H1 (cell line): Measurements from ENCODE around the gene PPP2R2C. TPM values are rescaled to one million over a fixed set of nuclear protein-coding genes. Genes with fewer than 3 reads are reported as not detected.

Source experiments
- CTCF ChIA-PET: fragments of 300-600 bp; sonication (Branson Sonifier 250); formaldehyde crosslinking; loops from one replicate; lab custom pipeline; 2021; ENCODE audit not compliant: partially characterized antibody; lab: Charles Lee
- POLR2A ChIA-PET: fragments of 300-600 bp; sonication (Branson Sonifier 250); formaldehyde crosslinking; loops from one replicate; lab custom pipeline; 2021; ENCODE audit warnings: inconsistent platforms; ENCODE audit not compliant: partially characterized antibody; lab: Charles Lee
- DNase-seq, 2 experiments: peaks; one replicate each; pipeline versions ENCODE4 v3.0.0 to v3.0.0-alpha.2; 2010 to 2022; ENCODE audit warnings: low spot score in 2 of 2, low read depth in 1 of 2, mixed read lengths in 1 of 2
- FAIRE-seq: peaks from 2 replicates; lab custom pipeline; 2011; peaks lifted over from hg19 to GRCh38; lab: Jason Lieb, UNC
- H2AFZ ChIP-seq: 2 replicates; pipeline ENCODE4 v1.8.1; 2012; ENCODE audit warnings: low read length, inconsistent platforms
- H2AK5ac ChIP-seq: 2 replicates; pipeline ENCODE4 v1.6.1; 2013; ENCODE audit warnings: low read depth, low read length
- H2BK120ac ChIP-seq: replicated peaks from 2 replicates; pipeline ENCODE3; 2013; ENCODE audit warnings: low read depth, low read length, inconsistent platforms
- H2BK12ac ChIP-seq: 2 replicates; pipeline ENCODE4 v1.6.1; 2013; ENCODE audit warnings: low read depth, low read length
- H2BK15ac ChIP-seq: 2 replicates; pipeline ENCODE4 v1.6.1; 2013; ENCODE audit warnings: low read length
- H2BK20ac ChIP-seq: 2 replicates; pipeline ENCODE4 v1.6.1; 2013; ENCODE audit warnings: low read length
- H2BK5ac ChIP-seq: 2 replicates; pipeline ENCODE4 v1.6.1; 2013; ENCODE audit warnings: low read depth, low read length
- H3K14ac ChIP-seq: 2 replicates; pipeline ENCODE4 v1.6.1; 2013; ENCODE audit warnings: inconsistent platforms; ENCODE audit not compliant: insufficient read length
- H3K18ac ChIP-seq: 2 replicates; pipeline ENCODE4 v1.6.1; 2013; ENCODE audit warnings: low read length; ENCODE audit errors: extremely low read depth
- H3K23ac ChIP-seq: 2 replicates; pipeline ENCODE4 v1.6.1; 2013; ENCODE audit warnings: inconsistent platforms; ENCODE audit not compliant: insufficient read length
- H3K23me2 ChIP-seq: 2 replicates; pipeline ENCODE4 v1.6.1; 2013; ENCODE audit warnings: low read depth, low read length
- H3K27ac ChIP-seq: 2 replicates; pipeline ENCODE4 v1.6.1; 2011; ENCODE audit warnings: low read depth, low read length, inconsistent platforms
- H3K27me3 ChIP-seq, 4 experiments: replicated peaks in 1 of 4; 1 replicate in 1 of 4; 2 replicates in 3 of 4; pipeline versions ENCODE4 v1.6.1 to v1.8.1; 2011 to 2013; ENCODE audit warnings: low read length in 3 of 4, mild to moderate bottlenecking in 3 of 4, inconsistent platforms in 2 of 4, mixed read lengths in 2 of 4, moderate library complexity in 1 of 4; ENCODE audit not compliant: control insufficient read depth in 3 of 4, insufficient read depth in 3 of 4; ENCODE audit errors: extremely low read depth in 1 of 4
- H3K36me3 ChIP-seq, 4 experiments: 2 replicates each; pipeline versions ENCODE4 v1.6.1 to v1.8.1; 2011 to 2013; ENCODE audit warnings: mild to moderate bottlenecking in 4 of 4, low read length in 3 of 4, moderate library complexity in 2 of 4, control low read depth in 1 of 4, inconsistent platforms in 1 of 4; ENCODE audit not compliant: insufficient read depth in 4 of 4, control insufficient read depth in 2 of 4
- H3K4ac ChIP-seq: replicated peaks from 2 replicates; pipeline ENCODE3; 2013; ENCODE audit warnings: low read length, low read depth, mixed read lengths, inconsistent platforms; ENCODE audit not compliant: insufficient read length
- H3K4me1 ChIP-seq, 4 experiments: replicated peaks in 1 of 4; 1 replicate in 1 of 4; 2 replicates in 3 of 4; pipeline versions ENCODE4 v1.6.1 to v1.8.1; 2011 to 2013; ENCODE audit warnings: low read length in 3 of 4, inconsistent platforms in 2 of 4, mixed read lengths in 1 of 4; ENCODE audit not compliant: insufficient read depth in 4 of 4, control insufficient read depth in 3 of 4
- H3K4me2 ChIP-seq, 2 experiments: 2 replicates each; pipeline versions ENCODE4 v1.6.1 to v1.8.1; 2011 to 2013; ENCODE audit warnings: low read depth in 2 of 2, low read length in 2 of 2, control low read depth in 1 of 2, inconsistent platforms in 1 of 2, mild to moderate bottlenecking in 1 of 2; ENCODE audit not compliant: insufficient read depth in 1 of 2
- H3K4me3 ChIP-seq, 4 experiments: fragments of 200-600, 300-600 bp in 1 of 4; sonication (generic), shearing (Covaris generic), sonication (Bioruptor Twin) in 1 of 4; 2 replicates each; pipeline versions ENCODE4 v1.5.1 to v1.8.1; 2011 to 2016; ENCODE audit warnings: low read length in 4 of 4, low read depth in 3 of 4, control low read depth in 2 of 4, inconsistent platforms in 2 of 4, mild to moderate bottlenecking in 2 of 4, mixed read lengths in 1 of 4, moderate library complexity in 1 of 4; ENCODE audit not compliant: insufficient read depth in 2 of 4; ENCODE audit errors: extremely low read depth in 1 of 4
- H3K56ac ChIP-seq: replicated peaks from 2 replicates; pipeline ENCODE3; 2013; ENCODE audit warnings: low read depth, mild to moderate bottlenecking, mixed read lengths, low read length, inconsistent platforms; ENCODE audit not compliant: insufficient read length
- H3K79me1 ChIP-seq: 2 replicates; pipeline ENCODE4 v1.6.1; 2013; ENCODE audit warnings: low read depth, low read length, control low read depth
- H3K79me2 ChIP-seq, 2 experiments: 2 replicates each; pipeline versions ENCODE4 v1.6.1 to v1.8.1; 2012 to 2013; ENCODE audit warnings: low read length in 2 of 2, mild to moderate bottlenecking in 2 of 2, inconsistent platforms in 1 of 2; ENCODE audit not compliant: insufficient read depth in 2 of 2, control insufficient read depth in 1 of 2
- H3K9ac ChIP-seq, 4 experiments: replicated peaks in 1 of 4; 1 replicate in 1 of 4; 2 replicates in 3 of 4; pipeline versions ENCODE4 v1.6.1 to v1.8.1; 2011 to 2013; ENCODE audit warnings: low read depth in 3 of 4, low read length in 3 of 4, control low read depth in 2 of 4, mild to moderate bottlenecking in 2 of 4, moderate library complexity in 2 of 4, inconsistent platforms in 1 of 4; ENCODE audit errors: extremely low read depth in 1 of 4
- H3K9me3 ChIP-seq, 2 experiments: 2 replicates each; pipeline versions ENCODE4 v1.6.1 to v1.8.1; 2012 to 2013; ENCODE audit warnings: mild to moderate bottlenecking in 2 of 2, moderate library complexity in 2 of 2, control low read depth in 1 of 2, inconsistent platforms in 1 of 2, low read depth in 1 of 2, low read length in 1 of 2, mixed read lengths in 1 of 2; ENCODE audit not compliant: insufficient read depth in 2 of 2
- H4K20me1 ChIP-seq, 2 experiments: replicated peaks in 1 of 2; 2 replicates each; pipeline versions ENCODE3 to v1.8.1; 2011 to 2013; ENCODE audit warnings: inconsistent platforms in 2 of 2, low read length in 2 of 2, mild to moderate bottlenecking in 1 of 2; ENCODE audit not compliant: insufficient read depth in 2 of 2, control insufficient read depth in 1 of 2
- H4K5ac ChIP-seq: 2 replicates; pipeline ENCODE4 v1.6.1; 2013; ENCODE audit warnings: low read length, low read depth, mixed read lengths, inconsistent platforms; ENCODE audit not compliant: insufficient read length
- H4K8ac ChIP-seq: 2 replicates; pipeline ENCODE4 v1.8.0; 2013; ENCODE audit warnings: mild to moderate bottlenecking, moderate library complexity, low read length, inconsistent platforms; ENCODE audit not compliant: insufficient read depth; ENCODE audit errors: extremely low read depth
- H4K91ac ChIP-seq: replicated peaks from 2 replicates; pipeline ENCODE3; 2013; ENCODE audit warnings: low read length, mixed read lengths, inconsistent platforms; ENCODE audit not compliant: insufficient read length
- ATF2 ChIP-seq: IDR thresholded peaks from 2 replicates; pipeline ENCODE4 v1.6.1; 2012; ENCODE audit warnings: low read length, inconsistent platforms
- ATF3 ChIP-seq: IDR thresholded peaks from 2 replicates; pipeline ENCODE4 v1.6.1; 2011; ENCODE audit warnings: low read depth, mild to moderate bottlenecking, low read length; ENCODE audit not compliant: insufficient read depth
- BACH1 ChIP-seq: IDR thresholded peaks from 2 replicates; pipeline ENCODE4 v1.6.1; 2012; ENCODE audit warnings: low read length, improper control_type of control experiment
- BCL11A ChIP-seq, 2 experiments: IDR thresholded peaks; one replicate each; pipeline ENCODE4 v1.6.1; 2011; ENCODE audit warnings: low read depth in 2 of 2, low read length in 2 of 2, mild to moderate bottlenecking in 2 of 2
- KDM1A ChIP-seq: fragments of 200-600, 300-600 bp; sonication (generic); IDR thresholded peaks from 2 replicates; pipeline ENCODE4 v1.7.1; 2016; ENCODE audit warnings: mild to moderate bottlenecking, low read length, borderline replicate concordance
- MAX ChIP-seq: IDR thresholded peaks from 2 replicates; pipeline ENCODE4 v1.6.1; 2012; ENCODE audit warnings: inconsistent platforms
- NRF1 ChIP-seq: IDR thresholded peaks from 2 replicates; pipeline ENCODE4 v1.6.1; 2011; ENCODE audit warnings: mild to moderate bottlenecking, low read depth, low read length, improper control_type of control experiment
- POU5F1 ChIP-seq: IDR thresholded peaks from 2 replicates; pipeline ENCODE4 v1.6.1; 2011; ENCODE audit warnings: low read depth, mild to moderate bottlenecking, low read length, moderate library complexity
- RBBP5 ChIP-seq: IDR thresholded peaks from 2 replicates; pipeline ENCODE4 v1.7.1; 2012; ENCODE audit warnings: low read depth, mild to moderate bottlenecking, inconsistent platforms, low read length, moderate library complexity, borderline replicate concordance
- TCF12 ChIP-seq: IDR thresholded peaks from 2 replicates; pipeline ENCODE4 v1.6.1; 2011; ENCODE audit warnings: low read depth, mild to moderate bottlenecking, low read length
- WGBS, 2 experiments: shearing (Covaris generic) in 1 of 2; methylation state at CpG; one replicate each; pipeline versions ENCODE4 v1.1.6 to v1.1.7; 2013 to 2015; ENCODE audit warnings: low lambda C conversion rate in 2 of 2, mixed read lengths in 2 of 2, inconsistent platforms in 1 of 2, low coverage in 1 of 2, missing lambda C conversion rate in 1 of 2; ENCODE audit not compliant: insufficient replicate concordance in 2 of 2, insufficient coverage in 1 of 2, insufficient read length in 1 of 2; ENCODE audit errors: extremely low coverage in 1 of 2, missing lambda C conversion rate in 1 of 2; 5-methylcytosine and 5-hydroxymethylcytosine counted together
- polyA plus RNA-seq, 7 experiments: library from polyadenylated mRNA; depleted of rRNA in 3 of 7; stranded (reverse) in 5 of 7; unstranded in 2 of 7; fragments of >200 nt in 5 of 7; fragments of 200-250 nt in 2 of 7; gene quantifications; 1 replicate in 5 of 7; 2 replicates in 1 of 7; 4 replicates in 1 of 7; pipeline versions ENCODE4 v1.2.1 to v1.2.3, GENCODE V29; 2011 to 2013; ENCODE audit warnings: missing spikeins in 2 of 7, mixed read lengths in 2 of 7
- total RNA-seq: library from RNA; stranded (reverse); fragmentation: NEBNext Ultra II Directional; extraction: Animal tissue kit (Norgen Biotek cat#: 25700); gene quantifications from 2 replicates; pipeline ENCODE4 v1.2.1, GENCODE V29; 2021

PPP2R2C gene
- total and polyA plus RNA-seq, 2 of the 8 experiments (the other 6 are each of a cell fraction or from before 2014, with no cell fraction given) = 6.4 TPM

- Histone ChIP-seq H3K4me1 (peaks cover 0 to 14% (median 4%) of the 10 kb centered on the region in 4 experiments; a peak in 5 of 7 replicates), H4K8ac (no peak overlapping the region), H3K79me1 (no peaks in the 10 kb centered on the region), H2BK12ac (no peak overlapping the region), H3K27ac (no peak overlapping the region), H3K23me2 (no peaks in the 10 kb centered on the region), H3K4me2 (no peak overlapping the region), H3K4ac (no peak overlapping the region), H3K79me2 (no peaks in the 10 kb centered on the region), H4K20me1 (peaks cover 0 to 2% of the 10 kb centered on the region in 2 experiments), H2BK15ac (no peak overlapping the region), H4K5ac (no peak overlapping the region), H3K14ac (no peak overlapping the region), H2AK5ac (no peak overlapping the region), H3K27me3 (no peaks in the 10 kb centered on the region), H3K36me3 (no peaks in the 10 kb centered on the region), H3K9me3 (peaks cover 4 to 11% of the 10 kb centered on the region in 2 experiments; a peak in 3 of 4 replicates), H3K56ac (no peak overlapping the region), H3K18ac (no peak overlapping the region), H3K9ac (no peak overlapping the region), H3K23ac (no peak overlapping the region), H2AFZ (no peak overlapping the region), H2BK5ac (no peak overlapping the region), H2BK20ac (no peak overlapping the region), H4K91ac (no peak overlapping the region), H2BK120ac (no peak overlapping the region), H3K4me3 (no peak overlapping the region)
- TF ChIP-seq NRF1 (no peak), ATF2 (no peak), MAX (no peak), BCL11A (IDR thresholded peaks at IDR 0.05; ENCODE audit: low read depth in 2 of 2, low read length in 2 of 2) (no peak), POU5F1 (no peak), RBBP5 (no peak), BACH1 (no peak), KDM1A (no peak), TCF12 (no peak), ATF3 (no peak)
- ChIA-PET POLR2A (interaction anchor here (0.6 kb wide), 1 partner anchor 101 kb away, joined by 3 read pairs; no protein-coding TSS in a partner anchor), CTCF (interaction anchor here (0.9 to 22.3 kb wide), 7 partner anchors 8 to 338 kb away, joined by 3 to 908 read pairs (median 4); partner anchors contain the start of gene WFS1)
- DNase-seq (no peak), FAIRE-seq (no peak)
- WGBS, 2 experiments = 88% methylated on average over 10 of the region's 13 CpGs; no CpG with 5 or more reads in 1 of the 2 experiments
Observed at GRCh38 chr4:6336166-6336565, 136.2 kb downstream of the PPP2R2C start.
